Stimulated activated CD4-positive, alpha-beta T cell treated with anti-CD3 and anti-CD28 coated beads, Interleukin-1b, Interleukin-23, amount 100 ng/mL, for 4 hours (primary cell): ENCODE results near the gene NOMO2.
"Not testable (repeated sequence)": the region's sequence is repeated elsewhere in the genome, so short reads cannot be mapped to it uniquely, and the experiment has no call there.

Source experiments
- DNase-seq, 2 donors: peaks; one replicate each; pipeline ENCODE4 v3.0.0-alpha.2; 2020; ENCODE audit warnings: low read depth in 2 of 2

NOMO2 gene

DNA sequence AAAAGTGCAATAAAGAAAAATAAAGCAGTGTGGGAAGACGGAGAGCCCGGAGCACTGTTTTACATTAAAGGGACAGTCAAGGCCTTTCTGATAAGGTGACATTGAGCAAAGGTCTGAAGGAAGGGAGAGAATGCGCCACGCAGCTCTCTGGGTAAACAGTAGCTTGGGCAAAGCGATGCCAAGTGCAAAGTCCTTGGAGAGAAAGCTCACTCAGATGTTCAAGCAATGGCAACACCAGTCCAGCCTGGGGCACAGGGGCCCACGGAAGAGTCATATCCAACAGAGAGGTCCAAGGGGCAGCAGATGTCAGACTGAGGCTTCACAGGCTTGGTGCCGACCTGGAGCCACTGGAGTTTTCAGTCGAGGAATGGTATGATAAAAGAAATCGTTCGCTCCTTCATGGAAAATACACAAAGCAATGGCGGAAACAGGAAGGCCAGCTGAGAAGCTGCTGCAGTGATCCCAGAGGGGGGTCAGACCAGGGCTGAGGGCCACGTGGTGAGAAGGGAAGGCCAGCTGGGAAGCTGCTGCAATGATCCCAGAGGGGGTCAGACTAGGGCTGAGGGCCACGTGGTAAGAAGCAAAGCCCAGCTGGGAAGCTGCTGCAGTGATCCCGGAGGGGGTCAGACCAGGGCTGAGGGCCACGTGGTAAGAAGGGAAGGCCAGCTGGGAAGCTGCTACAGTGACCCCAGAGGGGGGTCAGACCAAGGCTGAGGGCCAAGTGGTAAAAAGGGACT lies 40.3 kb downstream of the NOMO2 start:
- DNase-seq: not testable (repeated sequence)

DNA sequence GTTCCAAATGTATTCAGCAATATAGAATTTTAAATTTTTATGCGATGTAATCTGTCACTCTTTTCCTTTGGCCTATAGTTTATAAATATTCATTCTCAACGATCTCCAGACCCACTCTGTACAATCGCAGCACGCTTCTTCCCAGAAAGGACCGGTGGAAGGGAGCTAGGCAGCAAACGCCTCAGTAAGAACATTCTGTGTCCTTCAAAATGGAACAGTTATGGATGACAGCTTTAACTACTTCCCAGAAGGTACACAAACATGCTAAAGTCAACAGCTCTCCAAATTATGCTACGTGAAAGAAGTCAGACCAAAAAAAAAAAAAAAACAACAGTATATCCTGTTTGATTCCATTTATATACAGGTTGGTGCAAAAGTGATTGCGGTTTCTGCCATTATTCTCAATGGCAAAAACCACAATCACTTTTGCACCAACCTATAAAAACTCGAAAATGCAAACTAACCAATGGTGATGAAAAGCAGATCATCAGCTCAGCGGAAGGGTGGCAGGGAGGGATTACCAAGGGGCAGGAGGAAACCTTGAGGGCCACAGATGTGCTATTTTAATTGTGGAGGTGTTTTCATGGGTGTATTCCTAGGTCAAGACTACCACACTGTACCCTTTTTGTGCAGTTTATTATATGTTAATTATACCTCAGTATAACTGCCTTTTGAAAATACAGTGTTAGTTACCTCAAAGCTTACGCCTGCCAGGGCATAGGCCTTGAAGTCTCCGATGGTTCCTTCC lies 43.2 kb downstream of the NOMO2 start:
- DNase-seq: not testable (repeated sequence)

DNA sequence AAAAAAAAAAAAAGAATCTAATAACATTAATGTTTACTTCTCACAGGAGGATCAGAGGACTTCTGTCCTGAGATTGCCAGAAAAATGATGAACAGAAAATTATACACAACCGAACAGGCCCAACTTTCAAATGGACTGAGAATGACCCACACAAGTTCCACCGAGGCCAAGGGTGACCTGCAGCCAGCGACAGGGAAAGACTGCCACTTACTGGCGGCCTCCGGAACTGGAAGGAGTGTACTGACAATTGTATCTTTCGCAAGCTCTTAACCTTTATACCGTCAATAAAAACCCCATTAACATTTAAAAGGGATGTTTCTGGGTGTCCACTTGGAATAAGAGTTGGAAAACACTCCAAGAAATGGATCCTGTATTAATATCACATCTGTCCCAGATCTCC lies 63.5 kb downstream of the NOMO2 start:
- not testable (repeated sequence) for DNase-seq

- not testable (repeated sequence) for DNase-seq
These were observed 64.9 kb downstream of the NOMO2 start for GRCh38 chr16:18497032-18497431.

- not testable (repeated sequence) for DNase-seq
These were observed 69.6 kb downstream of the NOMO2 start for GRCh38 chr16:18492118-18492897.

DNA sequence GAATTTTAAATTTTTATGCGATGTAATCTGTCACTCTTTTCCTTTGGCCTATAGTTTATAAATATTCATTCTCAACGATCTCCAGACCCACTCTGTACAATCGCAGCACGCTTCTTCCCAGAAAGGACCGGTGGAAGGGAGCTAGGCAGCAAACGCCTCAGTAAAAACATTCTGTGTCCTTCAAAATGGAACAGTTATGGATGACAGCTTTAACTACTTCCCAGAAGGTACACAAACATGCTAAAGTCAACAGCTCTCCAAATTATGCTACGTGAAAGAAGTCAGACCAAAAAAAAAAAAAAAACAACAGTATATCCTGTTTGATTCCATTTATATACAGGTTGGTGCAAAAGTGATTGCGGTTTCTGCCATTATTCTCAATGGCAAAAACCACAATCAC lies 125.9 kb downstream of the NOMO2 start:
- DNase-seq: not testable (repeated sequence)

DNA sequence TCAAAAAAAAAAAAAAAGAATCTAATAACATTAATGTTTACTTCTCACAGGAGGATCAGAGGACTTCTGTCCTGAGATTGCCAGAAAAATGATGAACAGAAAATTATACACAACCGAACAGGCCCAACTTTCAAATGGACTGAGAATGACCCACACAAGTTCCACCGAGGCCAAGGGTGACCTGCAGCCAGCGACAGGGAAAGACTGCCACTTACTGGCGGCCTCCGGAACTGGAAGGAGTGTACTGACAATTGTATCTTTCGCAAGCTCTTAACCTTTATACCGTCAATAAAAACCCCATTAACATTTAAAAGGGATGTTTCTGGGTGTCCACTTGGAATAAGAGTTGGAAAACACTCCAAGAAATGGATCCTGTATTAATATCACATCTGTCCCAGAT lies 146.1 kb downstream of the NOMO2 start:
- not testable (repeated sequence) for DNase-seq

DNA sequence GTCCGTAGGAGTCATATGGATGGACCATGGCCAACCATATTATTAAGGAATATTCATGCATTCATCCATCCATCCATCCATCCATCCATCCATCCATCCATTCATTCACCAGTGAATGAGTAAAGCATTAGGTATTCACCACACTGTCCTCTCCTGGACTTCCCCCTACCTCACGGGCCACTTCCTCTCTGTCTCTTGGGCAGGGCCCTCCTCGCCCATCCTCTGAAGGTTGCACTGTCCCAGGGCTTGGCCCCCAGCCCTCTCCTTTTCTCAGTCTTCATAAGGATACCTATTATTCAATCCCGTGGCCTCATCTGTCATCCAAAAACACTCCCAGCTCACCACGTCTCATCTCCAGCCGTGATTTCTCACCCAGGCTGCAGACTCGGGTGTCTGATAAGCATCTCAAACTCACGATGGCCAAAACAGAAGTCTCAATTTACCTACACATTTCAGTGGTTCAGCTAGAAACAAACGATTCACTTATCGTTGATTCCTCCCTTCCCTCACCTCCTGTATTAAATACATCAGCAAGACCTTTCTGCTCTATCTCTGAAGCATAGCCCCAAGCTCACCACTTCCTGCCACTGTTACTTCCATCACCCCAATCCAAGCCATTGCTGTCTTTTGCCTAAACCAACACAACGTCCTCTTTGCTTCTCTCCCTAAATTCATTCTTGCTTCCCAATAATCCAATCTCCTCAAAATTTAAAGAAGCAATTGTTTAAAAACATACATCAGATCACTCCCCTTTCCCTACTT lies 152.2 kb downstream of the NOMO2 start:
- not testable (repeated sequence) for DNase-seq

- DNase-seq: not testable (repeated sequence)
These were observed 159.8 kb downstream of the NOMO2 start for GRCh38 chr16:18401851-18402657.

- DNase-seq: peak in 1 of 2 donors; percentile 2
These were observed 160.7 kb downstream of the NOMO2 start for GRCh38 chr16:18401159-18401558.

DNA sequence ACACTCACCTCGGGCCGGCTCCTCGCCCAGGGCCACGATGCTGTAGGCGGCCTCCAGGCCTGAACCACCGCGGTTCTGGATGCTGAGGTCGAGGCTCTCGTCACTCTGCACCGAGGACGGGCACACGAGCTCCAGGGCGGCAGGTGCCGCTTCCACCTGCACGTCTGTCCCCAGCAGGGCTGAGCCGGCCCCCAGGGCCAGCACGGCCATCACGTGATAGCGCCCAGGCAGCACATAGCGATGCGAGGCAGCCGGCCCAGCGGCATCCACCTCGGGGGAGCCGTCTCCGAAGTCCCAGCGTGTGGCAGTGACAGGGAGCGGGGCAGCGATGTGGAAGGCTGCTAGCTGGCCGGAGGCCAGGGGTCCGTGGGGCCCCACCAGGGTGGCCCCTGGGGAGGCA lies 167.5 kb downstream of the NOMO2 start:
- DNase-seq: not testable (repeated sequence)

- DNase-seq: not testable (repeated sequence)
These were observed 174.1 kb downstream of the NOMO2 start for GRCh38 chr16:18387767-18388166.

GRCh38 chr16:18386517-18386916 lies 175.4 kb downstream of the NOMO2 start:
- DNase-seq: not testable (repeated sequence)

DNA sequence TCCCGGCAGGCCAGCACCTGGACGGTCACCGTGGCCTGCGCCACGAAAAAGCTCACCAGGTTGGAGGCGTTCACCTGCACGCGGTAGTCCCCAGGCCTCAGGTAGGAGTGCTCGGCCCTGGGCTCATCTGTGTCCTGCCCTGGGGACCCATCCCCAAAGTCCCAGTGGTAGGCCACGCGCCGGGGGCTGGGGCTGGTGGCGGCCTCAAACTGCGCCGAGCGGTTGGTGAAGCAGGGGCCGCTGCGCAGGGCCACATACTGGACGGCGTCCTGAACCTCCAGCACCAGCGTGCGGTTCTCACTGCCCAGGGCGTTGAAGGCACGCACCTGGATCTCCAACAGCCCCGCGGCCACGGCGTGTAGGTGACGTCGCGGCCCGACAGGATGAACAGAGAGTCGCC lies 176.6 kb downstream of the NOMO2 start:
- not testable (repeated sequence) for DNase-seq

DNA sequence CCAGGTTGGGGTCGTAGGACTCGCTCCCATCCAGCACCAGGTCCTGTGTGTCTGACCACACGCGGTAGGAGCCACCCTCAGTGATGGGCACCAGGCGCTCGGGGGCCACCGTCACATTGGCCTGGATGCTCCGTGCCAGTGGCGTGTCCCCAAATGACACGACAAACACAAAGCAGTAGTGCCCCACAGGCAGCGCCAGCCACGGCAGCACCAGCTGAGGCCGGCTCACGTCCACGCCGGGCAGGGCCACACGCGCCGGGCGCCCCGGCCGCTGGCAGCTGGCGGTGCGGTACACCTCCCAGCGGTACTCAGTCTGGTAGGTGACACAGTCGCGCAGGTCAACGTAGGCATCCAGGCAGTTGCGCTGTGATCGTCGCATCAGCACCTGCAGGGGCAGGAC lies 177.0 kb downstream of the NOMO2 start:
- DNase-seq: not testable (repeated sequence)

DNA sequence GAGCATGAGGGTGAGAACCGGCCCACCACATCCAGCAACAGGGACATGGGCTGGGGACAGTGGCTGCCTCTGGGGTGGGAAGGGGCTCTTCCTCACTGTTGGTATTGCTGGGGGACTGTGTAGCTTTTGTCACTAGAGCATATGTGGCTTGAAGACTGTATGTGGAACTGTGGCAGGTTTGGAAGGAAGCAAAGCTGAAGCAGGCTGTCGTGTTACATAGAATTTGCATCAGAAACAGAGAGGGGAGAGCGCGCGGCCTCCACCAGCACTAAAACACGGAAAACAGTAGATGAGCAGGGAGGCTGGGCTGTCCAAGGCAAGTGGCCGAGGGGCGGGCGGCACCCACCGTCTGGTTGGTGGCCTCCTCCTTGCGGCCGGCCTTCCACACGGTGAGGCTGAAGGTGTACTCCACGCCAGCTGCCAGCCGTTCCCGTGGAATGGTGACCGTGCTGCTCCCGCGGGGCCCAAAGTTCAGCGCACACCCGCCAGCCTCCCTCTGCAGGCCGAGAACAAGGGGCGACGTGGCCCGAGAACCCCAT lies 177.7 kb downstream of the NOMO2 start:
- not testable (repeated sequence) for DNase-seq

DNA sequence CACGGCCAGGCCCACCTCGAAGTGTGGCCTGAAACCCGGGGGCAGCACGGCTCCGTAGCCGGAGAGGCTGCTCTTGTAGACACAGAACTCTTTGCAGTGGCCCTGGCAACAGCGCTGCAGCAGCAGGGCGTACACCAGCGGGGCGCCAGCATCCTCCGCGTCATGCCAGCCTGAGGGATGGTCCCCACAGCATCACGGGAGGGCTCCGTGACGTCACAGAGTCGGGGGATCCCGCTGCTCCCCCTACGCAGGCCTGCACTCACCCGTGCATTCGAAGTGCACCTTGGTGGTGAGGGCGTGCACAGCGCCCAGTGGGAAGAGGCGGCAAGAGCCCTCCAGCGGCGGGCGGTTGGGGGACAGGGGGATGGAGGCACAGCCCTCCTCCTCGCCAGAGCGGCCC lies 179.2 kb downstream of the NOMO2 start:
- DNase-seq: not testable (repeated sequence)
